ENCODE measurements around the gene NFATC4.
A peak's percentile ranks its signal among the peaks of the same experiment; 100 is the strongest.

Gene NFATC4

GRCh38 chr14:24331731-24332267, 36.2 kb upstream of the NFATC4 start:
- no peak overlapping the region for H2AK5ac ChIP-seq (ENCODE audit: low read length)
- H3K4me1 ChIP-seq (ENCODE audit: control insufficient read depth in 1 of 2, insufficient read depth in 2 of 2, low read length in 2 of 2), result peaks cover 24 to 26% of the 10 kb centered on the region in 2 experiments
- H2BK12ac ChIP-seq (ENCODE audit: low read length), result no peak overlapping the region
- H3K18ac ChIP-seq (ENCODE audit: low read length), result no peak overlapping the region
- H3K9me3 ChIP-seq (ENCODE audit: insufficient read depth, low read depth, low read length), result peaks cover 2% of the 10 kb centered on the region
- H3K79me1 ChIP-seq (ENCODE audit: low read length), result peaks cover 4% of the 10 kb centered on the region
- H3K36me3 ChIP-seq (ENCODE audit: control insufficient read depth in 1 of 2, insufficient read depth in 2 of 2, low read length in 2 of 2), result no peaks in the 10 kb centered on the region
- H3K4ac ChIP-seq (ENCODE audit: low read depth, low read length), result no peak overlapping the region
- H3K9ac ChIP-seq (ENCODE audit: low read length), result no peak overlapping the region
- no peak overlapping the region for H3K4me2 ChIP-seq (ENCODE audit: low read length)
- no peak overlapping the region for H4K8ac ChIP-seq (ENCODE audit: low read depth, low read length)
- DNase-seq, result no peak
- no peak overlapping the region for H4K12ac ChIP-seq (ENCODE audit: low read depth, low read length)
- H3K14ac ChIP-seq (ENCODE audit: low read length), result no peak overlapping the region
- no peak overlapping the region for H2BK5ac ChIP-seq (ENCODE audit: low read depth, low read length, poor library complexity)
- H3K27ac ChIP-seq (ENCODE audit: low read depth, low read length), result no peak overlapping the region
- H4K91ac ChIP-seq (ENCODE audit: low read depth, low read length), result no peak overlapping the region
- H3K79me2 ChIP-seq (ENCODE audit: control insufficient read depth, insufficient read depth, low read length, poor library complexity), result peaks cover 3% of the 10 kb centered on the region
- H3K27me3 ChIP-seq (ENCODE audit: insufficient read depth, low read length), result peaks cover 10% of the 10 kb centered on the region
- no peak overlapping the region for H2AFZ ChIP-seq (ENCODE audit: insufficient read depth, low read length, poor library complexity)
- H3K23ac ChIP-seq (ENCODE audit: low read length), result no peak overlapping the region
- H2BK120ac ChIP-seq (ENCODE audit: insufficient read depth, low read length, poor library complexity), result no peak overlapping the region
- no peak overlapping the region for H3K4me3 ChIP-seq (ENCODE audit: low read depth, low read length)
- WGBS (ENCODE audit: extremely low coverage, insufficient coverage, insufficient read length), result no CpG with 5 or more reads among the region's 26 CpGs

DNA sequence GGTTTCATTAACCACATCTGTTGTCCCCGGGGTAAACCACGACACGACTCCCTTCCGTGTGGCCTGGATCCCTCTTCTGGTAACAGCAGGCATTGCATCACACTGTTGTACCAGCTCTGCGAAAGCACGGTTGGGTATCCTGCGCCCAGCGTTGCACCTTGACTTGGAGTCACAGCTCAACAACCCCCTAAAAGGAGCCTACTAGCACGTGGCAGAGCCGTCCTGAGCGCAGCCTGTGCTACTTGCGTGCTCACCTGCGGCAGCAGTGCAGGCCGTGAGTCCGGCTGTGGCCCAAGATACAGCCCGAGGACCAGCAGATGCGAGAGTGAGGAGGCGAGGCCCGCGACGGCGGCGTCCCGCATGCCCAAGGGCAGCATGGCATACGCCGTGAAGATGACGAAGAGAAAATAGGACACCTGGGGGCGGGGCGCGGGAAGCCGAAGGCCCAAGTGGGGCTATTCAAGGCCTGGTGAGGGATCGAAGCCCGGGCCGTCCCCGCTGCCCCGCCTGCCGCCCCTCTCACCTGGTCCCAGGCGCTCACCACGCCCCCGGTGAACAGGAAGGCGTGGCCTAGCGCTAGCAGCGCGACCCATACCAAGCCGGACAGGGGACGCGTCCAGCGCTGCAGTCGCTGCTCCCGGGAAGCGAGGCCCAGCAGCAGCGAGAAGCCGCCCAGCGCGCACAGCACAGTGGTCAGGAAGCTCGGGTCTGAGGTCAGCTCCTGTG, 35.6 kb upstream of the NFATC4 start:
- no peak overlapping the region for H4K91ac ChIP-seq (ENCODE audit: low read depth, low read length)
- H4K8ac ChIP-seq (ENCODE audit: low read depth, low read length), result peak overlapping the region; percentile 20
- H3K23ac ChIP-seq (ENCODE audit: low read length), result no peak overlapping the region
- H2AFZ ChIP-seq (ENCODE audit: insufficient read depth, low read length, poor library complexity), result peak overlapping the region; percentile 75
- no peak overlapping the region for H3K9ac ChIP-seq (ENCODE audit: low read length)
- H3K4ac ChIP-seq (ENCODE audit: low read depth, low read length), result no peak overlapping the region
- no peak overlapping the region for H3K18ac ChIP-seq (ENCODE audit: low read length)
- H2BK5ac ChIP-seq (ENCODE audit: low read depth, low read length, poor library complexity), result no peak overlapping the region
- H3K14ac ChIP-seq (ENCODE audit: low read length), result no peak overlapping the region
- peaks cover 10% of the 10 kb centered on the region for H3K27me3 ChIP-seq (ENCODE audit: insufficient read depth, low read length)
- H3K79me2 ChIP-seq (ENCODE audit: control insufficient read depth, insufficient read depth, low read length, poor library complexity), result peaks cover 3% of the 10 kb centered on the region
- DNase-seq, result peak; percentile 64 to 80
- H3K79me1 ChIP-seq (ENCODE audit: low read length), result peaks cover 4% of the 10 kb centered on the region
- H2BK12ac ChIP-seq (ENCODE audit: low read length), result no peak overlapping the region
- H2BK120ac ChIP-seq (ENCODE audit: insufficient read depth, low read length, poor library complexity), result no peak overlapping the region
- H4K12ac ChIP-seq (ENCODE audit: low read depth, low read length), result peak overlapping the region; percentile 36
- no peaks in the 10 kb centered on the region for H3K36me3 ChIP-seq (ENCODE audit: control insufficient read depth in 1 of 2, insufficient read depth in 2 of 2, low read length in 2 of 2)
- no peak overlapping the region for H2AK5ac ChIP-seq (ENCODE audit: low read length)
- no peak overlapping the region for H3K27ac ChIP-seq (ENCODE audit: low read depth, low read length)
- H3K4me2 ChIP-seq (ENCODE audit: low read length), result peak overlapping the region; percentile 59
- peaks cover 2% of the 10 kb centered on the region for H3K9me3 ChIP-seq (ENCODE audit: insufficient read depth, low read depth, low read length)
- peak overlapping the region; percentile 51 for H3K4me3 ChIP-seq (ENCODE audit: low read depth, low read length)
- WGBS (ENCODE audit: extremely low coverage, insufficient coverage, insufficient read length), result no CpG with 5 or more reads among the region's 56 CpGs
- H3K4me1 ChIP-seq (ENCODE audit: control insufficient read depth in 1 of 2, insufficient read depth in 2 of 2, low read length in 2 of 2), result peaks cover 24 to 26% of the 10 kb centered on the region in 2 experiments

GRCh38 chr14:24334431-24335291, 33.3 kb upstream of the NFATC4 start, which contains the start of gene ADCY4:
TSS of gene ADCY4 (minus strand) at chr14:24335071. CDS start at chr14:24334652, 419 bp downstream.
- WGBS (ENCODE audit: extremely low coverage, insufficient coverage, insufficient read length), result no CpG with 5 or more reads among the region's 65 CpGs
- peak within 1 kb of the TSS; percentile 51 for H2BK12ac ChIP-seq (ENCODE audit: low read length)

DNA sequence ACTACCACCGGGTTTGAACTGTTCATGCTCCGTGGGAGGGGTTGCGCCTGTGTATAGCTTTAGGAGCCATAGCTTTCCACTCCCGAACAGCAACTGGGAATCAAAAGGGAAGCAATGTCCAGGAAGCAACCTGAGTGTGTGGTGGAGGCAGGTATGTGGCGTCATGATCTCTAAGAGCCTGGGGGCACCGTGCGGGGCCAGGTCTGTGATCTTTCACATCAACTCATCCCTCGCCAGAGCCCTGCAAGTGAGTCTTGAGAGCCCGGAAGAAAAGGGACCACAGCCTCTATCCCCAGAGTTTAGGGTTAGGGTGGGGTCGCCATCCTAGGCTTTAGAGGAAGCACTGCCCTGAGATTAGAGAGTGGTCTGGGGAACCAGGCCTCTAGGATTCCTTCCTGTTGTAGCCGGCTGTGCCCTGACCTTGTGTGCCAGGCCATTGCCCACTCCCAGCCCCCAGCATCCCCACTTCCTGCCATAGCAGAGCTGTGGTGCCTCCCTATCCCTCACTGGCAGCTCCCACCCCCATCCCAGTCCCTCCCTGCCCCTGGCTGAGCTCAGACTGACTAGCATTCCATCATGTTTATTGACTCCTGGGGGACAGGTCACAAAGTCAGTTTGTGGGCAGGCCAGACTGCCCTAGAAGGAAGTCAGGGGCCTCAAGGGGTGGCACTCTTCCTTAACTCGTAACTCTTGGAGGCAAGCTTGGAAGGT, 32.4 kb upstream of the NFATC4 start:
- peak overlapping the region; percentile 47 for H4K12ac ChIP-seq (ENCODE audit: low read depth, low read length)
- H3K4me3 ChIP-seq (ENCODE audit: low read depth, low read length), result no peak overlapping the region
- H3K18ac ChIP-seq (ENCODE audit: low read length), result no peak overlapping the region
- H4K8ac ChIP-seq (ENCODE audit: low read depth, low read length), result peak overlapping the region; percentile 63
- no peak overlapping the region for H2BK120ac ChIP-seq (ENCODE audit: insufficient read depth, low read length, poor library complexity)
- H3K27me3 ChIP-seq (ENCODE audit: insufficient read depth, low read length), result peaks cover 36% of the 10 kb centered on the region
- peak overlapping the region; percentile 41 for H4K91ac ChIP-seq (ENCODE audit: low read depth, low read length)
- no peak overlapping the region for H3K9ac ChIP-seq (ENCODE audit: low read length)
- H2AK5ac ChIP-seq (ENCODE audit: low read length), result no peak overlapping the region
- H3K23ac ChIP-seq (ENCODE audit: low read length), result no peak overlapping the region
- peaks cover 11% of the 10 kb centered on the region for H3K9me3 ChIP-seq (ENCODE audit: insufficient read depth, low read depth, low read length)
- no peak for DNase-seq
- WGBS (ENCODE audit: extremely low coverage, insufficient coverage, insufficient read length), result no CpG with 5 or more reads among the region's 12 CpGs
- H3K79me2 ChIP-seq (ENCODE audit: control insufficient read depth, insufficient read depth, low read length, poor library complexity), result peaks cover 3% of the 10 kb centered on the region
- H3K36me3 ChIP-seq (ENCODE audit: control insufficient read depth in 1 of 2, insufficient read depth in 2 of 2, low read length in 2 of 2), result no peaks in the 10 kb centered on the region
- no peak overlapping the region for H2BK5ac ChIP-seq (ENCODE audit: low read depth, low read length, poor library complexity)
- peaks cover 4% of the 10 kb centered on the region for H3K79me1 ChIP-seq (ENCODE audit: low read length)
- no peak overlapping the region for H3K27ac ChIP-seq (ENCODE audit: low read depth, low read length)
- H2BK12ac ChIP-seq (ENCODE audit: low read length), result peak overlapping the region; percentile 51
- peak overlapping the region; percentile 24 for H2AFZ ChIP-seq (ENCODE audit: insufficient read depth, low read length, poor library complexity)
- peaks cover 32 to 33% of the 10 kb centered on the region in 2 experiments for H3K4me1 ChIP-seq (ENCODE audit: control insufficient read depth in 1 of 2, insufficient read depth in 2 of 2, low read length in 2 of 2)
- peak overlapping the region; percentile 22 for H3K14ac ChIP-seq (ENCODE audit: low read length)
- no peak overlapping the region for H3K4ac ChIP-seq (ENCODE audit: low read depth, low read length)
- peak overlapping the region; percentile 74 for H3K4me2 ChIP-seq (ENCODE audit: low read length)

More at GRCh38 chr14:24334431-24335291, 33.3 kb upstream of the NFATC4 start, which contains the start of gene ADCY4:
- Histone ChIP-seq H3K4me3 (ENCODE audit: low read depth, low read length) (peak within 1 kb of the TSS; percentile 62), H4K12ac (ENCODE audit: low read depth, low read length) (peak within 1 kb of the TSS; percentile 47), H3K4ac (ENCODE audit: low read depth, low read length) (no peak within 1 kb of the TSS), H3K9ac (ENCODE audit: low read length) (no peak within 1 kb of the TSS), H4K91ac (ENCODE audit: low read depth, low read length) (peak within 1 kb of the TSS; percentile 58), H3K14ac (ENCODE audit: low read length) (peak within 1 kb of the TSS; percentile 62), H3K79me2 (ENCODE audit: control insufficient read depth, insufficient read depth, low read length, poor library complexity) (peaks cover 3% of the 10 kb centered on the region), H3K23ac (ENCODE audit: low read length) (no peak within 1 kb of the TSS), H4K8ac (ENCODE audit: low read depth, low read length) (peak within 1 kb of the TSS; percentile 63), H3K18ac (ENCODE audit: low read length) (peak within 1 kb of the TSS; percentile 61), H2AK5ac (ENCODE audit: low read length) (no peak within 1 kb of the TSS), H3K27ac (ENCODE audit: low read depth, low read length) (no peak within 1 kb of the TSS), H2BK5ac (ENCODE audit: low read depth, low read length, poor library complexity) (no peak within 1 kb of the TSS), H3K9me3 (ENCODE audit: insufficient read depth, low read depth, low read length) (peaks cover 7% of the 10 kb centered on the region), H3K79me1 (ENCODE audit: low read length) (peaks cover 4% of the 10 kb centered on the region), H2AFZ (ENCODE audit: insufficient read depth, low read length, poor library complexity) (peak within 1 kb of the TSS; percentile 68), H3K4me2 (ENCODE audit: low read length) (peak within 1 kb of the TSS; percentile 74), H2BK120ac (ENCODE audit: insufficient read depth, low read length, poor library complexity) (peak within 1 kb of the TSS; percentile 38), H3K36me3 (ENCODE audit: control insufficient read depth in 1 of 2, insufficient read depth in 2 of 2, low read length in 2 of 2) (no peaks in the 10 kb centered on the region), H3K27me3 (ENCODE audit: insufficient read depth, low read length) (peaks cover 26% of the 10 kb centered on the region), H3K4me1 (ENCODE audit: control insufficient read depth in 1 of 2, insufficient read depth in 2 of 2, low read length in 2 of 2) (peaks cover 30 to 32% of the 10 kb centered on the region in 2 experiments)
- no peak for DNase-seq
